GM12872 (cell line): ENCODE data around the gene ANKRD31.
A peak's percentile ranks its signal among the peaks of the same experiment; 100 is the strongest.

Source experiments
- TF ChIP-seq, protein P1 (sequence below): IDR thresholded peaks from 3 replicates; pipeline ENCODE4 v1.5.1; 2011; ENCODE audit warnings: low read depth, mild to moderate bottlenecking, low read length, moderate library complexity; ENCODE audit not compliant: insufficient read depth

Gene ANKRD31

DNA sequence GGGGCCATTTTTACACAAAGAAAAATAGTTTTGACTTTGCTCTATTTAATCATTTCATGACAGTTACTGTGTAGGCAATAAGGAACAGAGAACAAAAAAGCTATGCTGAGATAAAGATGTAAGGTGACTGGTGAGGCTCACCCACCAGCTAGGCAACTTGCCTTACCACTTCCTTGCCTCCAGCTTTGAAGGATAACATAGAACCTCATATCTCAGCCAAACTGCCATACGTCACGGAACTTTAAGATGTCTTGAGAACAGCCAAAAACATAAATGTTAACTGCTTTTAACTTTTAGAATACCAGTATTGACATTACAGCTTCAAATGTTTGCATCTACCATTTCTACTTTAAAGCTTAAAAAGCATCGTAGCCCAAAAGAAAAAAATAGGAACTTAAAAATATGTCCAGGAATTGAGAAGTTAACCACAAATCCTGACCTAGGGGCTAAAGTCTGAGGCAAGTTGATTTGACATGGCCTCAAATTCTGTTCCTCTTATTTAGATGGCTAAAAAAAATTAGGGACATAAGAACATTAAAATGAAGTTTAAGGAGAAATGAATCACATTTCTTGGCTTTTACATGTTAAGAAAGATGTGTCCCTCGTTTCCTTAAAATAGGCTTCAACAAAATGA, 176.6 kb downstream of the ANKRD31 start:
- TF ChIP-seq, protein P1, sequence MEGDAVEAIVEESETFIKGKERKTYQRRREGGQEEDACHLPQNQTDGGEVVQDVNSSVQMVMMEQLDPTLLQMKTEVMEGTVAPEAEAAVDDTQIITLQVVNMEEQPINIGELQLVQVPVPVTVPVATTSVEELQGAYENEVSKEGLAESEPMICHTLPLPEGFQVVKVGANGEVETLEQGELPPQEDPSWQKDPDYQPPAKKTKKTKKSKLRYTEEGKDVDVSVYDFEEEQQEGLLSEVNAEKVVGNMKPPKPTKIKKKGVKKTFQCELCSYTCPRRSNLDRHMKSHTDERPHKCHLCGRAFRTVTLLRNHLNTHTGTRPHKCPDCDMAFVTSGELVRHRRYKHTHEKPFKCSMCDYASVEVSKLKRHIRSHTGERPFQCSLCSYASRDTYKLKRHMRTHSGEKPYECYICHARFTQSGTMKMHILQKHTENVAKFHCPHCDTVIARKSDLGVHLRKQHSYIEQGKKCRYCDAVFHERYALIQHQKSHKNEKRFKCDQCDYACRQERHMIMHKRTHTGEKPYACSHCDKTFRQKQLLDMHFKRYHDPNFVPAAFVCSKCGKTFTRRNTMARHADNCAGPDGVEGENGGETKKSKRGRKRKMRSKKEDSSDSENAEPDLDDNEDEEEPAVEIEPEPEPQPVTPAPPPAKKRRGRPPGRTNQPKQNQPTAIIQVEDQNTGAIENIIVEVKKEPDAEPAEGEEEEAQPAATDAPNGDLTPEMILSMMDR: no peak

DNA sequence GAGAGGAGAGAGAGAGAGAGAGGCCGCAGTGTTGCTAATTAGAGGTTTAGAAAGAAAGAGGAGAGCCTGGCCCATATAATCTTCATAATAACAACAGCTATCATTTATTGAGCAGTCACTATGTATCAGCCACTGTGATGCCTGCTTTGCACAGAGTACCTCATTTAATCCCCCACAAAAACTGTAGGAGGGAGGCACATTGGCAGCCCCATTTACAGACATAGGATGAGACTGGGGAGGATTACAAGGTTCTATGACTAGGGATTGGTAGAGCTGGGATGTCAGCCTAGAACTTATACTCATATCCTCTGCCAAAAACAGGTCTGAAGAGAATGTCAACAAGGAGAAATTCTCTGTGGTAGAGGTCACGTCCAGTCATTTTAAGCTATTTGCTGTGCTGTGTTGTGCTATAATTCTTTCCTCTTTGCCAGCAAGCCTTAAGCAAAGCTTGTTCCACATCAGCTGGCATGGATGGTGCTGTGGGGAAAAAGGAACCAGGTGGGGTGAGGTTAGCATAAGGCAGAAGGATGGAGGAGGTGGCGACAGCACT, 177.6 kb downstream of the ANKRD31 start:
- TF ChIP-seq, protein P1: no peak

DNA sequence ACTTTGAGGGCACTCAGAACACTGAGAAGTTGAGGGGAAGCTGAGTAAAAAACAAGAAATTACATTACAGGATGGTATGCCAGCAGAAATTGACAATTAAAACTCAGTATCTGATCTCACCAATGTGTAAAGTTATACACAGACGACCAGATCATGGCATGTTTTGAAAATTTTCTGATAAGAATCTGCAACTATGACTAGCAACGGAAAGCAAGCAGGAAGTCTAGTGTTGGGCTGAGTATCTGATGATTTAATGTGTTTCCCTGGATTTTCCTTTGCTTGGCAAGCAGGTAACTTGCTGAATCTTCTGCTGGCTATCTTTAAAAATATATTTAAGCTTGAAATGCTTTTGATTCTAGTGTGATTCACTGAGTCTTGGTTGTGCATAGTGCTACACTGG, 179.1 kb downstream of the ANKRD31 start:
- TF ChIP-seq, protein P1: no peak

DNA sequence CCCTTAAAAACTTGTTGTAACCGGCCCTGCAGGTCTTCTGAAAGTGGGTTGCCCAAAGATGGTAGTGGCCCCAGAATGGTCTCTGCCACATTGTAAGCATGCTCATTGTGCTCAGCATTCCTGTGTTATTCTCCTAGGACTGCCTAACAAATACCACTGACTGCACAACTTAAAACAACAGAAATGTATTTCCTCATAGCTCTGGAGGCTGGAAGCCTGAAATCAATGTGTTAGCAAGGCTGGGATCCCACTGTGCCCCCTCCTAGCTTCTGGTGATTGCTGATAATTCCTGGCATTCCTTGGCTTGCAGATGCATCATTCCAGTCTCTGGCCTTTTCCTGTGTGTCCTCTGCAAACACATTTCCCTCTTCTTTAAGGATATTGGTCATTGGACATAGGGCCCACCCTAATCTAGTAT, 180.9 kb downstream of the ANKRD31 start:
- TF ChIP-seq, protein P1: no peak

DNA sequence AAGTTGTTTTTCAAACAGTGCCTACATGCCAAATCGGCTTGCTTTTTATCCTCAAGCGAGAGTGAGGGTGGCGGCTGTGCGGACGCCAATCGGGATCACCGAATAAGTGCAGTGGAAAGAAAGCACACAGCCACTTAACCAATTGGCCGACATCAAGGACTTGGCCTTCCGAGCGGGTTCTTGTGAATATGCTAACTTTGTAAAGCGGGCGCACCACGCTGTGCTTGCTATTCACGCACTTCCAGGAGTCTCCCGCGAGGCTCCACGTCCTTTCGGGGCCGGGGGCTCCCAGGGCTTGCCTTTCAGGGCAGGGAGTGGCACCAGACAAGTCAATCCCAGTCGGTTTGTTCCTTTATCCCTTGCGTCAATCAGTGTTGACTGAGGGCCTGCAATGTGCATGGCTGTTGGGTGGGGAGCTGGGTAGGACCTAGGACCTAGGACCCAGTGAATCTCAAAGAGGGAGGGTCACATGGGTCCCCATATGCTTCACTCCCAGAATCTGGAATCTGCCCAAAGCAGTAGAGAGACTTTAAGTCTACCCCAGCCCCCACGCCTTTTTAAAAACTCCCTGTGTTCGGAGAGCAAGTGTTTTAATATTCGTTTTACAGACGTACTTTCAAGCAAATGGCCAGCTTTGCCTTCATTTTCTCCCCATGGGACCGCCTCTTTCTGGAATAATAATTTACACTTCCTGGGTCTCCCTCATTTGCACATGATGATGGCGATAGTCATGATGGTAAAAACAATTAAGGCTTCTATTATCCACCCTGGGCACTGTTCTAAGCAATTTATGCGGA, 182.3 kb downstream of the ANKRD31 start:
- TF ChIP-seq, protein P1: no peak

DNA sequence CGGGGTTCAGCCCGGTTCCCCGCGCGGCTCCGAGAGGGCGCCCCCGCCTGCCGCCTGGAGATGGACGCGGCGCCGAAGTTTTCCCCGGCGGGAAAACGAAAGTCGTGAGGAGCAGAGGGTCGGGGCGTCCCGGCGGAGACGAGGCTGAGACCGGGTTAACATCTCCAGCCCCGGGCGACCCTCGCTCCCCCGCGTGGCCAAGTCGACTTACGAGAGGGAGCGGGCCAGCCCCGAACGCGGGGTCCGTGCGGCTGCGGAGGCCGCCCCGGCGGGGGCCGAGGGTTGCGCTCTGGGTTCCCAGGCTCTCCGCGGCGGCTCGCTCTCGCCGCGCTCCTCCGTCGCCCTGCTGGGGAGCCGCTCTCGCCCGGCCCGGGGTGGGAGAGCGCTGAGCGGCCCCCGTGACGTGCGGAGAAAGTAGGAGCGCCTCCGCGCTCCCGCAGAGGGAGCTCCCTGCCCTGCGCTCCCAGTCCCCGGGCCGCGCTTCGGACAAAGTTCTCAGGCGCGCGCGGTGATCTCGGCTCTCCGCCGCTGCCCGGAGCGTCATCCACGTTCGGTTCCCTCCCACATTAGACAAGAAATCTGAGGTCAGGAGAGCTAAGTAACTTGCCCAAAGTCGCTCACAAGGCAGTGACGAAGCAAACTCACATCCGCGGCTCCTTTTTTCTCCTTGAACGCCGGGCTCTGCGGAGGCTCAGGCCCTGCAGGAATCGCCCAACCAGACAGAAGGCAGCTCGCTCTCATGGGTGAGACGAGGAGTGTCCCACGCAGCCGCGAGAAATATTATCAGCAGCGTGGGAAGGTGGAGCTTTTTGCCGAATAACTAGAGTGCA, 183.2 kb downstream of the ANKRD31 start:
- TF ChIP-seq, protein P1: 0 out of 3 replicates have a peak, but pooled peaks have one; percentile 3

DNA sequence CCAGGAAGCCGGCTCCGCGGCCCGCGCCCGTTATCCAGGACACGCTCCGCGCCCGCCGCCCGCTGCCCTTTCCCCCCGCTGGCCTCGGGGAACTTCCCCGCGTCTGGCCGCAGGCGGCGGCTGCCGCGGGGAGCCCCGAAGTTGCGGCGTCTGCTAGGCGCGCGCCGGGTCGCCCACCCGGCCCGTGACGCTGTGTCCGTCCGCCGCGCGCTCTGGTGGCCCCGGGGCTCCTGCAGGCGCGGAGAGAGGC, 183.7 kb downstream of the ANKRD31 start:
- TF ChIP-seq, protein P1: no peak
